ENCODE data around the gene SYNE1.
"Not testable (repeated sequence)": the region's sequence is repeated elsewhere in the genome, so short reads cannot be mapped to it uniquely, and the experiment has no call there.

- TF ChIP-seq CTCF, POLR2A (IDR thresholded peaks at IDR 0.05): not testable (repeated sequence)
These were observed 145.7 kb downstream of the SYNE1 start for GRCh38 chr6:152491501-152491900.
